Transverse colon (tissue), 4 donors: Measurements from ENCODE around the gene PSKH1. TPM values are rescaled to one million over a fixed set of nuclear protein-coding genes. Genes with fewer than 3 reads are reported as not detected.

Experiments
- DNase-seq: peaks from one replicate; pipeline ENCODE4 v3.0.0-alpha.2; 2019
- H3K27ac ChIP-seq, 4 donors: fragments of 200-600 bp; sonication (generic); 2 replicates each; pipeline ENCODE4 v1.5.1; 2016 to 2018; ENCODE audit warnings: inconsistent platforms in 4 of 4
- H3K27me3 ChIP-seq: fragments of 200-600 bp; sonication (generic); 2 replicates; pipeline ENCODE4 v1.5.1; 2017; ENCODE audit warnings: inconsistent platforms
- H3K36me3 ChIP-seq, 4 donors: fragments of 200-600 bp; sonication (generic); 2 replicates each; pipeline ENCODE4 v1.5.1; 2017 to 2019; ENCODE audit warnings: inconsistent platforms in 4 of 4
- H3K4me1 ChIP-seq, 4 donors: fragments of 200-600 bp; sonication (generic); 2 replicates each; pipeline ENCODE4 v1.5.1; 2017 to 2020; ENCODE audit warnings: inconsistent platforms in 4 of 4
- H3K4me3 ChIP-seq, 4 donors: fragments of 200-600 bp; sonication (generic); 1 replicate in 1 of 4; 2 replicates in 3 of 4; pipeline versions ENCODE4 v1.5.1 to v1.6.1; 2017 to 2019; ENCODE audit warnings: inconsistent platforms in 4 of 4
- H3K9me3 ChIP-seq, 2 donors: fragments of 200-600 bp; sonication (generic); 2 replicates each; pipeline ENCODE4 v1.5.1; 2017 to 2019; ENCODE audit warnings: inconsistent platforms in 2 of 2
- CTCF ChIP-seq, 5 experiments: fragments of 200-600 bp in 3 of 5; fragments of 450-650 bp in 2 of 5; sonication (generic) in 3 of 5; IDR thresholded peaks; 1 replicate in 2 of 5; 2 replicates in 3 of 5; pipeline ENCODE4 v1.5.1; 2016 to 2017; ENCODE audit warnings: antibody characterized with exemption in 5 of 5, inconsistent platforms in 3 of 5, mild to moderate bottlenecking in 2 of 5, moderate library complexity in 1 of 5
- EP300 ChIP-seq: sonication (generic); formaldehyde crosslinking; IDR thresholded peaks from one replicate; pipeline ENCODE4 v1.6.1; 2017; ENCODE audit warnings: antibody characterized with exemption, low read depth
- POLR2A ChIP-seq: fragments of 450-650 bp; IDR thresholded peaks from one replicate; pipeline ENCODE4 v1.6.1; 2016; ENCODE audit warnings: antibody characterized with exemption, mild to moderate bottlenecking, moderate library complexity
- POLR2AphosphoS5 ChIP-seq, 3 donors: sonication (generic); formaldehyde crosslinking; IDR thresholded peaks; one replicate each; pipeline ENCODE4 v1.6.1; 2016; ENCODE audit warnings: antibody characterized with exemption in 3 of 3
- WGBS, 2 donors: methylation state at CpG; one replicate each; pipeline ENCODE4 v1.1.5; 2018; ENCODE audit warnings: low coverage in 1 of 2; 5-methylcytosine and 5-hydroxymethylcytosine counted together
- in situ Hi-C, 4 donors: fragments of 200-750 bp; cut with MboI; loops; one replicate each; pipeline versions ENCODE4 v1.15.0 to v1.15.1; 2017; ENCODE audit warnings: low sequenced_read_pairs in 3 of 4, low pct_ligation_motif_present in 1 of 4, low pct_unique_long_range_greater_than_20kb in 1 of 4
- intact Hi-C: fragments of 100-400 bp; cut with DNase I; formaldehyde crosslinking; loops from one replicate; pipeline ENCODE4 v1.15.1; 2023; ENCODE audit warnings: low total_unique reads
- total RNA-seq, 4 donors: library from RNA; depleted of rRNA; stranded (reverse); fragments of >200 nt; gene quantifications; one replicate each; pipeline ENCODE4 v1.1.0, GENCODE V29; 2016

PSKH1 gene
- total RNA-seq, 4 donors from 2014 or later: 24.1 to 132 (median 56.2) TPM

GRCh38 chr16:67901734-67902133 lies 8.7 kb downstream of the PSKH1 start:
- Histone ChIP-seq H3K36me3 (no peaks in the 10 kb centered on the region), H3K27me3 (no peaks in the 10 kb centered on the region), H3K9me3 (no peaks in the 10 kb centered on the region), H3K4me1 (peaks cover 0 to 30% (median 13%) of the 10 kb centered on the region in 4 donors), H3K4me3 (no peak overlapping the region), H3K27ac (peak overlapping the region in 2 of 4 donors; percentile 23 to 35)
- peak; percentile 33 for DNase-seq
- in situ Hi-C loops: no loop called here
- intact Hi-C loops: no loop called here
- WGBS, 2 donors: 77 to 80% methylated on average over 1 to 5 of the region's 5 CpGs
- TF ChIP-seq POLR2A: no peak
- TF ChIP-seq EP300: no peak
- no peak for TF ChIP-seq CTCF (IDR thresholded peaks at IDR 0.05)

GRCh38 chr16:67902831-67903230 lies 9.8 kb downstream of the PSKH1 start:
- 65 to 94% methylated on average over 2 to 4 of the region's 4 CpGs for WGBS, 2 donors
- in situ Hi-C loops: no loop called here

GRCh38 chr16:67907397-67908180 lies 14.5 kb downstream of the PSKH1 start:
- Histone ChIP-seq H3K4me1 (peaks cover 0 to under 1% (median 0%) of the 10 kb centered on the region in 4 donors), H3K4me3 (no peak overlapping the region), H3K27me3 (no peaks in the 10 kb centered on the region), H3K36me3 (peaks cover 0 to 5% (median 0%) of the 10 kb centered on the region in 4 donors), H3K9me3 (no peaks in the 10 kb centered on the region), H3K27ac (no peak overlapping the region)
- intact Hi-C loops (no loop called here), in situ Hi-C loops (no loop called here)
- WGBS, 2 donors: 80 to 92% methylated on average over 1 to 11 of the region's 11 CpGs
- no peak for TF ChIP-seq POLR2A
- no peak for TF ChIP-seq EP300
- TF ChIP-seq CTCF (IDR thresholded peaks at IDR 0.05): no peak
- no peak for TF ChIP-seq POLR2AphosphoS5 (IDR thresholded peaks at IDR 0.05)
- DNase-seq: no peak

More at GRCh38 chr16:67902831-67903230, 9.8 kb downstream of the PSKH1 start:
- Histone ChIP-seq H3K4me3 (no peak overlapping the region), H3K27me3 (no peaks in the 10 kb centered on the region), H3K36me3 (no peaks in the 10 kb centered on the region), H3K27ac (peak overlapping the region in 1 of 4 donors; percentile 7), H3K9me3 (no peaks in the 10 kb centered on the region), H3K4me1 (peaks cover 0 to 23% (median 4%) of the 10 kb centered on the region in 4 donors)
- no peak for DNase-seq
- intact Hi-C loops: no loop called here
- TF ChIP-seq POLR2AphosphoS5 (IDR thresholded peaks at IDR 0.05) (no peak), EP300 (no peak), CTCF (IDR thresholded peaks at IDR 0.05) (no peak), POLR2A (no peak)

- Histone ChIP-seq H3K9me3 (no peaks in the 10 kb centered on the region), H3K27ac (no peak overlapping the region), H3K4me1 (no peaks in the 10 kb centered on the region), H3K36me3 (peaks cover 0 to 5% (median 0%) of the 10 kb centered on the region in 4 donors), H3K27me3 (no peaks in the 10 kb centered on the region), H3K4me3 (no peak overlapping the region)
- WGBS, 2 donors: 95% methylated on average over 36 of the region's 36 CpGs; no CpG with 5 or more reads in 1 of the 2 donors
- intact Hi-C loops: no loop called here
- no peak for TF ChIP-seq POLR2AphosphoS5 (IDR thresholded peaks at IDR 0.05)
- no peak for TF ChIP-seq EP300
- TF ChIP-seq CTCF (IDR thresholded peaks at IDR 0.05): no peak
- no peak for TF ChIP-seq POLR2A
- DNase-seq: no peak
- in situ Hi-C loops: no loop called here
These were observed 16.1 kb downstream of the PSKH1 start for GRCh38 chr16:67909056-67909742.
